Neuronal stem cell (in vitro differentiated cells): Measurements from ENCODE around the gene MCCD1.
"Not testable (repeated sequence)": the region's sequence is repeated elsewhere in the genome, so short reads cannot be mapped to it uniquely, and the experiment has no call there.

Experiments
- DNase-seq: peaks from one replicate; pipeline ENCODE4 v3.0.0-alpha.2; 2013; ENCODE audit warnings: low spot score
- H2AFZ ChIP-seq: one replicate; pipeline ENCODE4 v1.6.1; 2013; ENCODE audit warnings: mild to moderate bottlenecking, low read length, inconsistent platforms
- H2AK5ac ChIP-seq: 2 replicates; pipeline ENCODE4 v1.6.1; 2013; ENCODE audit warnings: low read depth, mild to moderate bottlenecking, inconsistent platforms, low read length, moderate library complexity, mixed read lengths
- H2BK120ac ChIP-seq: 2 replicates; pipeline ENCODE4 v1.6.1; 2013; ENCODE audit warnings: low read depth, mild to moderate bottlenecking, inconsistent platforms, low read length, moderate library complexity, mixed read lengths
- H2BK12ac ChIP-seq: one replicate; pipeline ENCODE4 v1.6.1; 2013; ENCODE audit warnings: low read length, inconsistent platforms
- H2BK15ac ChIP-seq: 2 replicates; pipeline ENCODE4 v1.6.1; 2013; ENCODE audit warnings: mild to moderate bottlenecking, low read length, inconsistent platforms, mixed read lengths
- H2BK5ac ChIP-seq: one replicate; pipeline ENCODE4 v1.6.1; 2013; ENCODE audit warnings: inconsistent platforms, mild to moderate bottlenecking, low read length, moderate library complexity
- H3K14ac ChIP-seq: one replicate; pipeline ENCODE4 v1.6.1; 2013; ENCODE audit warnings: low read length, inconsistent platforms
- H3K18ac ChIP-seq: 2 replicates; pipeline ENCODE4 v1.6.1; 2013; ENCODE audit warnings: low read length, inconsistent platforms
- H3K23ac ChIP-seq: 2 replicates; pipeline ENCODE4 v1.6.1; 2013; ENCODE audit warnings: low read depth, mild to moderate bottlenecking, mixed read lengths, low read length, inconsistent platforms; ENCODE audit not compliant: poor library complexity
- H3K27ac ChIP-seq: replicated peaks from 3 replicates; pipeline ENCODE4 v1.5.1; 2013; ENCODE audit warnings: low read length, inconsistent platforms
- H3K27me3 ChIP-seq, 3 experiments: 2 replicates each; pipeline ENCODE4 v1.6.1; 2013; ENCODE audit warnings: low read length in 3 of 3, mild to moderate bottlenecking in 2 of 3, inconsistent platforms in 1 of 3, low read depth in 1 of 3, mixed read lengths in 1 of 3, moderate library complexity in 1 of 3; ENCODE audit not compliant: control insufficient read depth in 3 of 3, insufficient read depth in 3 of 3
- H3K36me3 ChIP-seq, 2 donors: replicated peaks in 1 of 2; 2 replicates each; pipeline ENCODE4 v1.6.1; 2013; ENCODE audit warnings: low read length in 2 of 2; ENCODE audit not compliant: control insufficient read depth in 2 of 2, insufficient read depth in 2 of 2
- H3K4ac ChIP-seq: 2 replicates; pipeline ENCODE4 v1.6.1; 2013; ENCODE audit warnings: inconsistent platforms, mild to moderate bottlenecking, low read length, moderate library complexity
- H3K4me1 ChIP-seq, 2 donors: 1 replicate in 1 of 2; 2 replicates in 1 of 2; pipeline ENCODE4 v1.6.1; 2013; ENCODE audit warnings: low read length in 2 of 2, low read depth in 1 of 2; ENCODE audit not compliant: control insufficient read depth in 2 of 2, insufficient read depth in 1 of 2
- H3K4me2 ChIP-seq: one replicate; pipeline ENCODE4 v1.6.1; 2013; ENCODE audit warnings: mild to moderate bottlenecking, low read length, inconsistent platforms; ENCODE audit not compliant: insufficient read depth, poor library complexity, severe bottlenecking
- H3K4me3 ChIP-seq, 2 donors: 2 replicates each; pipeline ENCODE4 v1.5.1; 2013; ENCODE audit warnings: low read length in 2 of 2, mild to moderate bottlenecking in 2 of 2, inconsistent platforms in 1 of 2, moderate library complexity in 1 of 2
- H3K79me1 ChIP-seq: one replicate; pipeline ENCODE4 v1.6.1; 2013; ENCODE audit warnings: low read depth, mild to moderate bottlenecking, inconsistent platforms, low read length, moderate library complexity
- H3K9ac ChIP-seq: one replicate; pipeline ENCODE4 v1.6.1; 2013; ENCODE audit warnings: mild to moderate bottlenecking, low read depth, low read length, inconsistent platforms; ENCODE audit not compliant: poor library complexity
- H3K9me3 ChIP-seq, 2 donors: replicated peaks in 1 of 2; 2 replicates each; pipeline versions ENCODE3 to v1.6.1; 2013; ENCODE audit warnings: low read length in 2 of 2, mild to moderate bottlenecking in 2 of 2, inconsistent platforms in 1 of 2, low read depth in 1 of 2, mixed read lengths in 1 of 2, moderate library complexity in 1 of 2; ENCODE audit not compliant: control insufficient read depth in 2 of 2, insufficient read depth in 1 of 2
- H4K8ac ChIP-seq: one replicate; pipeline ENCODE4 v1.6.1; 2013; ENCODE audit warnings: low read depth, mild to moderate bottlenecking, inconsistent platforms, low read length, moderate library complexity
- H4K91ac ChIP-seq: one replicate; pipeline ENCODE4 v1.6.1; 2013; ENCODE audit warnings: low read length, low read depth, mild to moderate bottlenecking, inconsistent platforms; ENCODE audit not compliant: poor library complexity
- WGBS, 2 donors: extraction: QIAGEN DNeasy Blood & Tissue Kit; methylation state at CpG; one replicate each; pipeline ENCODE4 v1.1.7; 2013; ENCODE audit warnings: missing lambda C conversion rate in 2 of 2, mixed read lengths in 1 of 2; ENCODE audit not compliant: insufficient read length in 2 of 2, insufficient replicate concordance in 1 of 2; ENCODE audit errors: extremely low coverage in 2 of 2; 5-methylcytosine and 5-hydroxymethylcytosine counted together

MCCD1 gene

GRCh38 chr6:31489086-31489485 is 39.7 kb upstream of the MCCD1 start:
- Histone ChIP-seq H3K4ac (no peak overlapping the region), H3K18ac (no peak overlapping the region), H2AFZ (no peak overlapping the region), H2BK120ac (no peak overlapping the region), H3K14ac (no peak overlapping the region), H3K4me3 (no peak overlapping the region), H2BK12ac (no peak overlapping the region), H2AK5ac (no peak overlapping the region), H3K9ac (no peak overlapping the region), H4K91ac (no peak overlapping the region), H3K27ac (no peak overlapping the region), H4K8ac (no peak overlapping the region), H3K4me2 (no peak overlapping the region), H3K36me3 (no peaks in the 10 kb centered on the region), H3K23ac (no peak overlapping the region), H3K4me1 (peaks cover 0 to 2% of the 10 kb centered on the region in 2 donors), H2BK5ac (no peak overlapping the region), H3K79me1 (no peaks in the 10 kb centered on the region), H2BK15ac (no peak overlapping the region), H3K27me3 (peaks cover 0 to 20% (median under 1%) of the 10 kb centered on the region in 3 experiments), H3K9me3 (no peaks in the 10 kb centered on the region)
- WGBS, 2 donors, result no CpG with 5 or more reads among the region's 4 CpGs
- DNase-seq, result no peak

DNA sequence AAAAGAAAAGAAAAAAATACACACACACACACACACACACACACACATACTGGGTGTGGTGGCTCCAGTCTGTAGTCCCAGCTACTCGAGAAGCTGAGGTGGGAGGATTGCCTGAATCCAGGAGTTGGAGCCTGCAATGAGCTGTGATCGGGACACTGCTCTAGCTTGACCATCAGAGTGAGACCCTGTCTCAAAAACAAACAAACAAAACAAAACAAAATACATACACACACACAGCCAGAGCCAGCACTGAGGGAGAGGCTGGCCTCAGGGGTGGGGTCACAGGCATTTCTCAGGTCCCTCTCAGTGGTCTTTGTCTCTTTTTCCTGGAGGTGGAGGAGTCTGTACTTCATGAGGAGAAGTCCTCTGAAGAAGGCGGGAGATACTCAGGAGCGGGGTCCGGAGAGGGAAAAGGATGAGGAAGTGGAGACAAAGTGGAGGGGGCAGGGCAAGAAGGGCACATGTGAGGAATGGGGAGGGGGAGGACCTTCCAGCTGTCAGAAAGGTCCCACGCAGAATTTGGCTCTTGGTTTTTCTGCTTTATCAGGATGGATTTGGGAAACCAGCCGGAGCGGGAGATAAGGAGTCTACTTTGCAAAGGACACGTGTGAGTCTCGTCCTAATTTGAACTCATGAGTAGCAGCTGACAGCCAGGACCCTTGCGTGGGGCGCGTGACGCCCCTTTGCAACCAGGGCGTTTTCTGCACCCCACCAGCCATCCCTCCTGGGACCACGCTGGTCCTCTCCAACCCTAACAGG is 38.5 kb upstream of the MCCD1 start:
- no CpG with 5 or more reads among the region's 16 CpGs for WGBS, 2 donors
- Histone ChIP-seq H2BK5ac (no peak overlapping the region), H4K8ac (no peak overlapping the region), H3K27ac (no peak overlapping the region), H3K79me1 (no peaks in the 10 kb centered on the region), H2AK5ac (no peak overlapping the region), H3K14ac (no peak overlapping the region), H3K4me1 (peaks cover 0 to 5% of the 10 kb centered on the region in 2 donors), H3K9ac (no peak overlapping the region), H2AFZ (no peak overlapping the region), H4K91ac (no peak overlapping the region), H2BK12ac (no peak overlapping the region), H3K4me3 (no peak overlapping the region), H3K18ac (no peak overlapping the region), H3K4me2 (no peak overlapping the region), H3K9me3 (no peaks in the 10 kb centered on the region), H3K27me3 (peaks cover 0 to 32% (median 5%) of the 10 kb centered on the region in 3 experiments), H2BK15ac (no peak overlapping the region), H3K4ac (no peak overlapping the region), H2BK120ac (no peak overlapping the region), H3K23ac (no peak overlapping the region), H3K36me3 (no peaks in the 10 kb centered on the region)
- DNase-seq, result no peak

- DNase-seq, H2BK5ac ChIP-seq, H3K36me3 ChIP-seq, H3K18ac ChIP-seq, H2BK120ac ChIP-seq, H2BK15ac ChIP-seq, H2AK5ac ChIP-seq, H4K91ac ChIP-seq, H3K27ac ChIP-seq, H3K9ac ChIP-seq, H3K23ac ChIP-seq, H3K4me3 ChIP-seq, H2AFZ ChIP-seq, H3K14ac ChIP-seq, H3K79me1 ChIP-seq, H3K9me3 ChIP-seq, H4K8ac ChIP-seq, H2BK12ac ChIP-seq, H3K4ac ChIP-seq: not testable (repeated sequence)
- Histone ChIP-seq H3K27me3 (peaks cover 0 to 61% (median 19%) of the 10 kb centered on the region in 3 experiments), H3K4me2 (peak overlapping the region; percentile 96), H3K4me1 (peaks cover 0 to 11% of the 10 kb centered on the region in 2 donors)
- WGBS, 2 donors, result 100% methylated on average over 1 of the region's 2 CpGs; no CpG with 5 or more reads in 1 of the 2 donors
Observed at GRCh38 chr6:31493550-31493874, 35.2 kb upstream of the MCCD1 start.

- no peak overlapping the region for H3K27ac ChIP-seq
- H3K23ac ChIP-seq, result no peak overlapping the region
- H4K8ac ChIP-seq, result no peak overlapping the region
- no peak overlapping the region for H4K91ac ChIP-seq
- H3K4me3 ChIP-seq, result peak overlapping the region; percentile 15 to 83
- no peak overlapping the region for H2AK5ac ChIP-seq
- H2AFZ ChIP-seq, result peak overlapping the region; percentile 85
- peak; percentile 70 for DNase-seq
- peaks cover 0 to 66% (median 25%) of the 10 kb centered on the region in 3 experiments for H3K27me3 ChIP-seq
- no peaks in the 10 kb centered on the region for H3K36me3 ChIP-seq
- H3K79me1 ChIP-seq, result no peaks in the 10 kb centered on the region
- H3K4me2 ChIP-seq, result peak overlapping the region; percentile 96
- no peaks in the 10 kb centered on the region for H3K9me3 ChIP-seq
- H3K4me1 ChIP-seq, result peaks cover 0 to 11% of the 10 kb centered on the region in 2 donors
- H3K18ac ChIP-seq, result peak overlapping the region; percentile 95
- no peak overlapping the region for H2BK12ac ChIP-seq
- no CpG with 5 or more reads among the region's 58 CpGs for WGBS, 2 donors
- H3K9ac ChIP-seq, result peak overlapping the region; percentile 90
- peak overlapping the region; percentile 87 for H2BK120ac ChIP-seq
- no peak overlapping the region for H3K4ac ChIP-seq
- H3K14ac ChIP-seq, result no peak overlapping the region
- no peak overlapping the region for H2BK15ac ChIP-seq
- H2BK5ac ChIP-seq, result no peak overlapping the region
Observed at GRCh38 chr6:31493875-31494694, 34.7 kb upstream of the MCCD1 start.
